DND-41 (cell line): ENCODE measurements around the gene PRR16.

Experiments
- EZH2 ChIP-seq: IDR thresholded peaks from 3 replicates; pipeline ENCODE4 v1.6.1; 2012; ENCODE audit warnings: borderline replicate concordance, low read depth, mild to moderate bottlenecking, moderate library complexity, low read length, inconsistent platforms; ENCODE audit not compliant: severe bottlenecking
- TF ChIP-seq, protein P1 (sequence below): IDR thresholded peaks from 2 replicates; pipeline ENCODE4 v1.5.1; 2012; ENCODE audit warnings: borderline replicate concordance, low read length, moderate library complexity, mild to moderate bottlenecking; ENCODE audit not compliant: poor library complexity, severe bottlenecking; ENCODE audit errors: extremely low read depth

- TF ChIP-seq, protein P1, sequence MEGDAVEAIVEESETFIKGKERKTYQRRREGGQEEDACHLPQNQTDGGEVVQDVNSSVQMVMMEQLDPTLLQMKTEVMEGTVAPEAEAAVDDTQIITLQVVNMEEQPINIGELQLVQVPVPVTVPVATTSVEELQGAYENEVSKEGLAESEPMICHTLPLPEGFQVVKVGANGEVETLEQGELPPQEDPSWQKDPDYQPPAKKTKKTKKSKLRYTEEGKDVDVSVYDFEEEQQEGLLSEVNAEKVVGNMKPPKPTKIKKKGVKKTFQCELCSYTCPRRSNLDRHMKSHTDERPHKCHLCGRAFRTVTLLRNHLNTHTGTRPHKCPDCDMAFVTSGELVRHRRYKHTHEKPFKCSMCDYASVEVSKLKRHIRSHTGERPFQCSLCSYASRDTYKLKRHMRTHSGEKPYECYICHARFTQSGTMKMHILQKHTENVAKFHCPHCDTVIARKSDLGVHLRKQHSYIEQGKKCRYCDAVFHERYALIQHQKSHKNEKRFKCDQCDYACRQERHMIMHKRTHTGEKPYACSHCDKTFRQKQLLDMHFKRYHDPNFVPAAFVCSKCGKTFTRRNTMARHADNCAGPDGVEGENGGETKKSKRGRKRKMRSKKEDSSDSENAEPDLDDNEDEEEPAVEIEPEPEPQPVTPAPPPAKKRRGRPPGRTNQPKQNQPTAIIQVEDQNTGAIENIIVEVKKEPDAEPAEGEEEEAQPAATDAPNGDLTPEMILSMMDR: no peak
- no peak for TF ChIP-seq EZH2
These were observed 48.9 kb downstream of the PRR16 start for GRCh38 chr5:120512791-120513650.
